Measurements from ENCODE around the gene EXOC1. TPM values are rescaled to one million over a fixed set of nuclear protein-coding genes. Genes with fewer than 3 reads are reported as not detected.

EXOC1 gene
- total and polyA plus RNA-seq, 10 of the 15 experiments (the other 5 are each of a cell fraction or from before 2014, with no cell fraction given), result 11.8 to 36.6 (median 21.1) TPM

DNA sequence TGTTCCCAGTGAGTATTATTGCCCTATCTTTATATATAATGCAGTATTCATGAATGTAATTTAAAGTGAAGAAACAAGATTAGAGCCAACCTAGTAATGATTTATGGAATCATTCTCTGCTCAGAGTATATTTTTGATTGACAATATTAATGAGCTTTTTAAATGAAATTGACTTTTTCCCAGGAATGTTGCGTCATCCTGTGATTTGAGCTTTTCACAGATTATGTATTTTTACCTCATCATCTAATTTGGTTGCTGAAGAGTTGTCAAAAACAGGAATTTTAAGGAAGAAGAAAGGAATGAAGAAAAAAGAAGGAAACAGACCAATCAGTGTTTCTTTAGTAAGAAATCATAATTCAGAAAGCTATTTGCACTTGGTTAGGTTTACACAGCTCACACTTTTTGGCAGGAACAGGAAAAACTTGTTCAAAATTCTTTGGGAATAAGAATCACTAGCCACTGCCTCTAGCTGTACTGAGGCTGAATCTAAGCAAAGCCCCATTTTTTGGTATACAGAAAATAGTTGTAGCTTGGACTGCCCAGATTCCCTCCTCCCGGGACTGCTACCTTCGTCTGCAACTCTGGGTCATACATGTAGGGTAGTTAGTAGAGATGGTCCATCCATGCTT, 27.3 kb downstream of the EXOC1 start:
- Histone ChIP-seq H3K36me3 (ENCODE audit: control insufficient read depth in 2 of 2, insufficient read depth in 2 of 2, low read length in 1 of 2) (peaks cover 0 to 14% of the 10 kb centered on the region in 2 experiments; a peak in 1 of 4 replicates), H3K79me2 (ENCODE audit: control insufficient read depth, insufficient read depth, low read length) (no peaks in the 10 kb centered on the region), H3K4me3 (no peak overlapping the region), H3K4me2 (ENCODE audit: control insufficient read depth, insufficient read depth) (no peak overlapping the region), H3K9me3 (replicated peaks; ENCODE audit: control insufficient read depth, insufficient read depth, low read length) (no peaks in the 10 kb centered on the region; the same call in 2 of the 3 replicates), H2AFZ (ENCODE audit: control insufficient read depth, low read depth, low read length) (no peak overlapping the region), H4K20me1 (ENCODE audit: control insufficient read depth, insufficient read depth) (no peaks in the 10 kb centered on the region), H3K4me1 (ENCODE audit: control insufficient read depth, insufficient read depth, low read length) (no peaks in the 10 kb centered on the region), H3K27me3 (replicated peaks in 1 of 2; ENCODE audit: control insufficient read depth in 2 of 2, insufficient read depth in 2 of 2, low read length in 1 of 2) (no peaks in the 10 kb centered on the region), H3K9ac (ENCODE audit: control insufficient read depth, insufficient read depth, low read length) (no peak overlapping the region), H3K27ac (ENCODE audit: control insufficient read depth, insufficient read depth) (no peak overlapping the region)
- FAIRE-seq (no peak), DNase-seq (ENCODE audit: low read depth, low spot score) (no peak), ATAC-seq (no peak)
- no TSS peak for BruUV-seq (replicated peaks)
- ChIA-PET RAD21 (ENCODE audit: unreplicated experiment) (interaction anchor here (1.1 kb wide), 1 partner anchor 13 kb away, joined by 4 read pairs; no protein-coding TSS in a partner anchor), SMC1A (ENCODE audit: uncharacterized antibody, unreplicated experiment) (interaction anchor here (0.6 to 2.2 kb wide), 4 partner anchors 9 to 1116 kb away, joined by 3 to 7 read pairs (median 4); no protein-coding TSS in a partner anchor), CTCF (interaction anchor here (1.5 kb wide), 1 partner anchor 13 kb away, joined by 4 read pairs; no protein-coding TSS in a partner anchor), POLR2A (interaction anchor here (0.7 kb wide), 1 partner anchor 153 kb away, joined by 3 read pairs; no protein-coding TSS in a partner anchor)
- TF ChIP-seq E2F4 (IDR thresholded peaks at IDR 0.05; ENCODE audit: low read depth, low read length) (no peak), JUNB (IDR thresholded peaks at IDR 0.05) (no peak)
- 98% methylated on average over 3 of the region's 3 CpGs for whole genome bisulfite sequencing (ENCODE audit: insufficient coverage, insufficient replicate concordance, low lambda C conversion rate, missing lambda C conversion rate)
- in situ Hi-C loops (cut with MboI) (no loop called here), intact Hi-C loops (cut with micrococcal nuclease; ENCODE audit: unreplicated experiment) (no loop called here)

- peak; percentile 64 for FAIRE-seq
- intact Hi-C loops (cut with micrococcal nuclease; ENCODE audit: unreplicated experiment) (no loop called here), in situ Hi-C loops (cut with MboI) (no loop called here)
- ChIA-PET POLR2A (no interaction called here), SMC1A (ENCODE audit: uncharacterized antibody, unreplicated experiment) (interaction anchor here (0.6 to 1.5 kb wide), 2 partner anchors 63 to 632 kb away, joined by 3 to 4 read pairs; no protein-coding TSS in a partner anchor), CTCF (no interaction called here), RAD21 (ENCODE audit: unreplicated experiment) (no interaction called here)
- no peak overlapping the region for H3K4me2 ChIP-seq (ENCODE audit: control insufficient read depth, insufficient read depth)
- H2AFZ ChIP-seq (ENCODE audit: control insufficient read depth, low read depth, low read length), result no peak overlapping the region; the same call in 1 of the 2 replicates
- ATAC-seq, result no peak
- no peak for DNase-seq (ENCODE audit: low read depth, low spot score)
- H3K27ac ChIP-seq (ENCODE audit: control insufficient read depth, insufficient read depth), result no peak overlapping the region
- no peaks in the 10 kb centered on the region for H4K20me1 ChIP-seq (ENCODE audit: control insufficient read depth, insufficient read depth)
- H3K27me3 ChIP-seq (replicated peaks in 1 of 2; ENCODE audit: control insufficient read depth in 2 of 2, insufficient read depth in 2 of 2, low read length in 1 of 2), result no peaks in the 10 kb centered on the region
- no peaks in the 10 kb centered on the region; the same call in 2 of the 3 replicates for H3K9me3 ChIP-seq (replicated peaks; ENCODE audit: control insufficient read depth, insufficient read depth, low read length)
- no peak overlapping the region for H3K4me3 ChIP-seq
- peaks cover 0 to 14% of the 10 kb centered on the region in 2 experiments; a peak in 1 of 4 replicates for H3K36me3 ChIP-seq (ENCODE audit: control insufficient read depth in 2 of 2, insufficient read depth in 2 of 2, low read length in 1 of 2)
- BruUV-seq (replicated peaks), result no TSS peak
- H3K79me2 ChIP-seq (ENCODE audit: control insufficient read depth, insufficient read depth, low read length), result no peaks in the 10 kb centered on the region
- WGBS (ENCODE audit: insufficient coverage, insufficient replicate concordance, low lambda C conversion rate, missing lambda C conversion rate), result 98% methylated on average over 2 of the region's 2 CpGs
- no peak overlapping the region for H3K9ac ChIP-seq (ENCODE audit: control insufficient read depth, insufficient read depth, low read length)
- H3K4me1 ChIP-seq (ENCODE audit: control insufficient read depth, insufficient read depth, low read length), result no peaks in the 10 kb centered on the region
- TF ChIP-seq MXI1 (IDR thresholded peaks at IDR 0.05; ENCODE audit: low read depth, low read length) (no peak), TCF3 (IDR thresholded peaks at IDR 0.05; ENCODE audit: borderline replicate concordance, insufficient read depth, low read depth, low read length) (no peak), FOXM1 (IDR thresholded peaks at IDR 0.05; ENCODE audit: low read depth, low read length) (no peak), SUZ12 (IDR thresholded peaks at IDR 0.05; ENCODE audit: unreplicated experiment) (no peak), MYB (IDR thresholded peaks at IDR 0.05; ENCODE audit: borderline replicate concordance, low read depth, low read length) (no peak), ATF7 (IDR thresholded peaks at IDR 0.05; ENCODE audit: low read depth) (no peak), MEF2B (IDR thresholded peaks at IDR 0.05; ENCODE audit: partially characterized antibody, poor library complexity, severe bottlenecking) (no peak)
- TF ChIP-seq, protein P1, sequence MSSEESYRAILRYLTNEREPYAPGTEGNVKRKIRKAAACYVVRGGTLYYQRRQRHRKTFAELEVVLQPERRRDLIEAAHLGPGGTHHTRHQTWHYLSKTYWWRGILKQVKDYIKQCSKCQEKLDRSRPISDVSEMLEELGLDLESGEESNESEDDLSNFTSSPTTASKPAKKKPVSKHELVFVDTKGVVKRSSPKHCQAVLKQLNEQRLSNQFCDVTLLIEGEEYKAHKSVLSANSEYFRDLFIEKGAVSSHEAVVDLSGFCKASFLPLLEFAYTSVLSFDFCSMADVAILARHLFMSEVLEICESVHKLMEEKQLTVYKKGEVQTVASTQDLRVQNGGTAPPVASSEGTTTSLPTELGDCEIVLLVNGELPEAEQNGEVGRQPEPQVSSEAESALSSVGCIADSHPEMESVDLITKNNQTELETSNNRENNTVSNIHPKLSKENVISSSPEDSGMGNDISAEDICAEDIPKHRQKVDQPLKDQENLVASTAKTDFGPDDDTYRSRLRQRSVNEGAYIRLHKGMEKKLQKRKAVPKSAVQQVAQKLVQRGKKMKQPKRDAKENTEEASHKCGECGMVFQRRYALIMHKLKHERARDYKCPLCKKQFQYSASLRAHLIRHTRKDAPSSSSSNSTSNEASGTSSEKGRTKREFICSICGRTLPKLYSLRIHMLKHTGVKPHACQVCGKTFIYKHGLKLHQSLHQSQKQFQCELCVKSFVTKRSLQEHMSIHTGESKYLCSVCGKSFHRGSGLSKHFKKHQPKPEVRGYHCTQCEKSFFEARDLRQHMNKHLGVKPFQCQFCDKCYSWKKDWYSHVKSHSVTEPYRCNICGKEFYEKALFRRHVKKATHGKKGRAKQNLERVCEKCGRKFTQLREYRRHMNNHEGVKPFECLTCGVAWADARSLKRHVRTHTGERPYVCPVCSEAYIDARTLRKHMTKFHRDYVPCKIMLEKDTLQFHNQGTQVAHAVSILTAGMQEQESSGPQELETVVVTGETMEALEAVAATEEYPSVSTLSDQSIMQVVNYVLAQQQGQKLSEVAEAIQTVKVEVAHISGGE (CRISPR knock-in tag; IDR thresholded peaks at IDR 0.05), result no peak
Measured at GRCh38 chr4:55884093-55884850, 30.8 kb downstream of the EXOC1 start.

Measured in GM12878 (cell line).